CD4-positive, alpha-beta T cell treated with Interleukin-6 for 4 hours (primary cell): Measurements from ENCODE around the gene CHST9.
"Not testable (repeated sequence)": the region's sequence is repeated elsewhere in the genome, so short reads cannot be mapped to it uniquely, and the experiment has no call there.

Source experiments
- DNase-seq: peaks from one replicate; pipeline ENCODE4 v3.0.0-alpha.2; 2020; ENCODE audit warnings: mixed read lengths

Gene CHST9

DNA sequence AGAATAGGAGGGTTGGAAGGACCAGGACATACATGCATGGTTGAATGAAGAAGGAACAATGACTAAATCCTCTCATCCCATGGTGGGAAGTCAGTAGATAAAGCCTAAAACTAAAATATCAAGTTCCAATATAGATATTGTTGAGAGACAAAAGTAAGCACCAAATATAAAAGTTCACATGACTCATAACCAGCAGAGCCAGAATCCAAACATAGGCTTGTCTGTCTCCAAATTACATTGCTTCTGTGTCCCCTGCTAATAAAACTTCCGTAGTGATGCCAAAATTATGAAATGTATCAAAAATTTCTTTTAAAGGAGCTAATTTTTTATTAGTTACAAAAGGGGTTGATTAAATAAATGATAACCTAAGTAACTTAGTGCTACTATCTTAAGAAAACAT lies 19.7 kb downstream of the CHST9 start:
- no peak for DNase-seq

DNA sequence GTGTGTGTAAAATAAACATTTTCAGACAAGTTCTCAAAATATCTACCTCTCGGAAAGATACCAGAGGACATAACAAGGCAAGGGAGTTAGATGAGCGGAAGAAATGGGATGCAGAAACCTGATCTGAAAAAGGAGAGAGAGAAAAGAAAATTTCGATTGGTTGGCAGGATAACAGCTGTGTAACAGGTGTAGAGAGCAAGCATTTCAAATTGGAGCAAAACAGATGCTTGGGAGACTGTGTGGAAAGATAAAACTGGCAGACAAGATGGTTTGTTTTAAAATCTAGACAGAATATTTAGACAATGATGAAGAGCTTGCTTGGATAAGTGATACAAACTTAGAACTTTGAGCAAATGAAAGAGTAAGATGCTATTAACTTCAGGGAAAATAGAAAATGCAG lies 20.2 kb downstream of the CHST9 start:
- DNase-seq = no peak

DNA sequence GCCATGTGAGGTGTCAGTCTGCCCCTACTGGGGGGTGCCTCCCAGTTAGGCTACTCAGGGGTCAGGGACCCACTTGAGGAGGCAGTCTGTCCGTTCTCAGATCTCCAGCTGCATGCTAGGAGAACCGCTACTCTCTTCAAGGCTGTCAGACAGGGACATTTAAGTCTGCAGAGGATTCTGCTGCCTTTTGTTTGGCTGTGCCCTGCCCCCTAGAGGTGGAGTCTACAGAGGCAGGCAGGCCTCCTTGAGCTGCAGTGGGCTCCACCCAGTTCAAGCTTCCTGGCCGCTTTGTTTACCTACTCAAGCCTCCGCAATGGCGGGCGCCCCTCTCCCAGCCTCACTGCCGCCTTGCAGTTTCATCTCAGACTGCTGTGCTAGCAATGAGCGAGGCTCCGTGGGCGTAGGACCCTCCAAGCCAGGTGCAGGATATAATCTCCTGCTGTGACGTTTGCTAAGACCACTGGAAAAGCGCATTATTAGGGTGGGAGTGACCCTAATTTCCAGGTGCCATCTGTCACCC lies 21.9 kb downstream of the CHST9 start:
- DNase-seq = not testable (repeated sequence)

DNA sequence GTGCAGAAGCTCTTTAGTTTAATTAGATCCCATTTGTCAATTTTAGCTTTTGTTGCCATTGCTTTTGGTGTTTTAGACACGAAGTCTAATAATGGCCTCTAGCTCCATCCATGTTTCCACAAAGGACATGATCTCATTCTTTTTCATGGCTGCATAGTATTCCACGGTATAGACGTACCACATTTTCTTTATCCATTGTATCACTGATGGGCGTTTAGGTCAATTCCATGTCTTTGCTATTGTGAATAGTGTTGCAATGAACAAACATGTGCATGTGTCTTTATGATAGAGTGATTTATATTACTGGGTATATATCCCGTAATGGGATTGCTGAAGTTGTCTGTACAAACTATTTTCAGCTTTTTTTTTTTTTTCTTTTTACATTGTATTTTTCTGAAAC lies 35.9 kb downstream of the CHST9 start:
- not testable (repeated sequence) for DNase-seq

DNA sequence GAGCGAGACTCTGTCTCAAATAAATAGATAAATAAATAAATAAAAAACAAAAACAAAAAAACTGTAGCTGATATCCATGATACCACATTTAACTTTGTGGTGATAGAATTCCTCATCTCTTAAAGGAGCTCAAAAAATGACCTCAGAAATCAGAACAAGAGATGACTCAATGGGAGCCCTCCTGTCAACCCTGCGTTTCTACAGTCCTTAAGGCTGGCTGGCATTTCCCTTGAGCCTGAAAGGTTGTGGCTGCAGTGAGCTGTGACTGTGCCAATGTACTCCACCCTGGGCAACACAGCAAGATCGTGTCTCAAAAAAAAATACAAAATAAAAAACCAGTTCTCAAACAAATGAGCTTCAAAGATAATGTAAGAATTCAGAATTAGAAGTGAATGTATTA lies 40.4 kb downstream of the CHST9 start:
- DNase-seq = no peak

DNA sequence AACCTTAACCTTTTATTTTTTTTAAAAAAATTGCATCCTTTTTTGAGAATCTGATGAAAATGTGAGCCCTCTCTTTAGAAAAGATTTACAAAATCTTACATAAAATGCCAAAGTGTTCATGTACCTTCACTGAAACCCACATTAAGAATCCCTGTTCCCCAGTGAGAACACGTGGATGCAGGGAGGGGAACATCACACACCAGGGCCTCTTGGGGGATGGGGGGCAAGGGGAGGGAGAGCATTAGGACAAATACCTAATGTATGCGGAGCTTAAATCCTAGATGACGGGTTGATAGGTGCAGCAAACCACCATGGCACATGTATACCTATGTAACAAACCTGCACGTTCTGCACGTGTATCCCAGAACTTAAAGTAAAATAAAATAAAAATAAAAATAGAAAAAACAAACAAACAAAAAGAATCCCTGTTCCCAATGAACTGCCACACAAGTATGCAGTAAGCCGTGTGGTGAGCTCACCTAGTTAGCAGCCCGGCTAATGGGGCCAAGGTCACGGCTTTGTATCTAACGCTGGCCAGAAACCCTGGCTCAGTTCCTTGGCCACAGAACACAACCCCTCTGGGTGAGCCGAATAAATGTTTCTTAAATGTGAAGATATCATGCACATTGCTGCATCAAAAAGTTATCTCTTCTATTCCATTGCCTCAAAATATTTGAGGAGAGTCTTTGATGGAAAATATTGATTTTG lies 41.4 kb downstream of the CHST9 start:
- DNase-seq = no peak

DNA sequence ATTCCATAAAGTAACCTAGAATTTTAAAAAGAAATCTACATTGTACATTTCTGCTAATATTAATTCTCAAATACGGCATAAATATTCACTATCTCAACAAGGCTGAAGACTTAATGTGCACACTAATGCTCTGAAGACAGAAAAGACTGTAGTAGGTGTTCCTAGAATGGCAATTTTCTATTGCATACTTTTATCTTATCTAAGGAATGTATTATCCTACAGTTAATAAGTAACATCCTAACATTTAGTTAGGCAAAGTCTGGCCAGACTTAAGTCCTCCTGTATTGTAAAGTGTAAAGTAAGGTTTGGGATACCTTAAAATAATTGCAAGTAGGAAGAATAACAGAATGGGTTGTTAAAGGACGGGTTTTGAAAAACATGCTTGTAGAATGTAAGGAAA lies 42.2 kb downstream of the CHST9 start:
- DNase-seq = no peak

DNA sequence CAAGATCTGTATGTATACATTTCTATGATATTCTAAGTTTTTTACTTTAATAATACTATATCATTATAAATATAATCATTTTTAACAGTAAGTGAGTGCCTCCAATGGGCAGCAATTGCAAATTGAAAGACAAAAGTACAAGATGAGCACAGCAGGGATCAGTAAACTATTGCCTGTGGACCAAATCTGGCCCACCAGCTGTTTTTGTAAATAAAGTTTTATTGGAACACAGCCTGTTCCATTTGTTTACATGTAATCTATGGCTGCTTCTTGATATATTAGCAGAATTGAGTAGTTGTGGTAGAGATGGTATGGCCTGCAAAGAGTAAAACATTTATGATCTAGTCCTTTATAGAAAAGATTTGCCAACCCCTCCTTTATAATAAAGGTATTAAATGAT lies 43.2 kb downstream of the CHST9 start:
- no peak for DNase-seq

DNA sequence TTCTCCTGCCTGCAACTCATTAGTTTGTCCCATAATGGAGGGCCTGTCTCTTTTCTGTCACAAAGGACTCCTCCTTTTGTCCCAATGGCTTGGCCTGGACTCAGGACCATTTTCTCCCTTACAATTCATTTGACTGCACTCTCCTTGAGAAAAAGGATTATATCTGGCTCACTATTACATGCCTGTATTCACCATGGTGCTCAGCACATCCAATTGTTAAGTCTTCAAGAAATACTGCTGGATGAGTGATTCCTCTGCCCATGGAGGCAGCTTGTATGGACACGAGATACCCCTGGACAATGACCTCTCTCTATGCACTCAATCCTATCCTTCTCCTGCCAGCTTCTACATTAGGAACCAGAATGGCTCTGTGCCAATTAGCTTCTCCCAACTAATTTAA lies 47.0 kb downstream of the CHST9 start:
- no peak for DNase-seq

DNA sequence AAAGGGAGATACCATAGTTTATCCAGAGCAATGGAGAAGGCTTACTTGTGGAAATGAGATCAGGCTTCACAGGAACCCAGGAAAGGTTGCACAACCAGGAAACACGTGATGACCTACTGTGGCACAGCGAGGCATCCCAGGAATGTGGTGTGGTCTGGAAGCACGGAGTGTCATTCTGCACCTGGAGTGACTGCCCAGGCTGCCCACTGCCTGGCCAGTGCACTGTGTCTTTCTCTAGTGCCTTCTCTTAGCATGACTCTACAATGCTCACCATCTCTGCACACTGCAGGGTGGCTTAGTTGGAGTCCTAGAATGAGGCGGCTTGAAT lies 48.9 kb downstream of the CHST9 start:
- DNase-seq = no peak

DNA sequence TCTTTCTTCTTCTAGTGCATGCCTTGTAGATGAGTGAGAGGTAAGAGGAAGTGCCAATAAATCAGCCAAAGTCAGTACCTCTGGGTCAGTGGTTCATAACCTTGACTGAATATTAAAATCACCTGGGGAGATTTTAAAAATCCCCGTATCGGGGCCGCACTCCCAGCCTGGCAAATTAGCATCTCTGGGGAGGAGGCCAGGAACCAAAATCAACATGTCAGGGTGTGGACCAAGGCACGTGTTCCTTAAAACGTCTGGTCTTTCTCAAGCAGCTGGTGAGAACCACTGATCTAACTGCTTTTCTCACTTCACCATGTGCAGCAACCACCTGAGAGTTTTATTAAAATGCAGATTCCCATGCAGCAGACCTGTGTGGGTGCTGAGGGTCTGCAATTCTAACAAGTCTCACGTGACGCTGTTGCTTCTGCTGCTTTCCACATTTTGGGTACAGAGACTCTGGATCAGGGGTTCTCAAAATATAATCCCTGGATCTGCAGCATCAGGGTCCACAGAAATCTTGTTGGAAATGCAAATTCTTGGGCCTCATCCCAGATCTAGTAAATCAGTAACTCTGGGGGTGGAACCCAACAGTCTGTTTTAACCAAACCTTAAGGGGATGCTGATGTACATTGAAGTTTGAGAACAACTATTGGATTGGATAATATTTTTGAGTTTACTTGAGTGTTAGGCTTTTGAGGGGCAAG lies 49.5 kb downstream of the CHST9 start:
- no peak for DNase-seq

DNA sequence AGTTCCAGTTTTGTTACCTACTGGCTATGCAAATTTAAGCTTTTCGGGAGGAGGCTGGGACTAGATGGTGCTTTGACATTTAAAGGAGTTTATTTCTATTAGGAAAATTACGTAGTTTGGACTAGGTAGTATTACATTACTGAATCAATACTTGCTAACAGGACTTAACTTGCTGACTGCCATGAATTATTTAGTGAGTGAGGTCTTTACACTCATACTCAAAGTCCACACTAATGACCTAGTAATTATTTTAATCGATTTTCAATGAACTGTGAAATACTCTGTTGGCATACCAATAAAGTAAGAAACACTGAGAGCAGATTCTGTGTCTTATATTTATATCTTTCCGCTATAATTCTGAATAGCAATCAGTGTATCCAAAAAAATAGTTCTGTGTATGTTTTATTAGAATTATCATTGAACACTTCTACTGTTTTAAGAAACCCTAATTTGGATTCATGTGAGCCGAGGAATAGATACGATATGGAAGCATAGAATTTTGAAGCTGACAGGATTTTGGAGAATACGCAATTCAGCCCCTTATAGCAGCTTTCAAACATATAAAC lies 55.0 kb downstream of the CHST9 start:
- no peak for DNase-seq

DNA sequence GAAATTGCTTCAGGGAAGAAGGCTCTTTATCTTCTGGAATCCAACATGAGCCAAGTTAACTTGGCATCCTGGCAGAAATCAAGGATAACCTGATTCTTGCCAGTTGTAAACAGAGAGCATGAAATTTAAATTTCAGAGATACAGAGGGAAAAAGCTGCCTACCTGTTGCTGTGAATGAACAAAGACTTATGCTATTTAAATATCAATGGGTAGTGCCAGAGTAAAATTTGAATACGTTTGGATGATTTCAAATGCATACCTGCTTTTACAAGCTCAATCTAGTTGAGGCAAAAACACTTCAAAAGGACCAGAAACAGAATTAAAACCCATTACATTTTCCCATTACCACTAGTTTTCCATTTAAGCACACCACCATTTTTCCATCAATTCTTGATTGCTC lies 60.9 kb downstream of the CHST9 start:
- no peak for DNase-seq

DNA sequence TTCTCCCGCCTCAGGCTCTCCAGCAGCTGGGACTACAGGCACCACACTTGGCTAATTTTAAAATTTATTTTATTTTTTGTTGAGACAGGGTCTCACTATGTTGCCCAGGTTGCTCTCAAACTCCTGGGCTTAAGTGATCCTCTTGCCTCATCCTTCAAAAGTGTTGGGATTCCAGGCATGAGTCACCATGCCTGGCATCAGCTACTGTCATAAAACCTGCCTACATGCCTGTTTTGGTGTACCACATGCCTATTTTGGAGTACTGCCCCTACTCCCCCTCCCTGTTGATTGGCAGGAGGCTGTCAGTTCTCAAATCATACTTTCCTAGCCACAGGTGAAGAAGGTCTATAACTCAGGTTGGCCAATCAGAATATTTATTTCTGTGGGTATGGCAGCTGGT lies 64.0 kb downstream of the CHST9 start:
- DNase-seq = no peak

DNA sequence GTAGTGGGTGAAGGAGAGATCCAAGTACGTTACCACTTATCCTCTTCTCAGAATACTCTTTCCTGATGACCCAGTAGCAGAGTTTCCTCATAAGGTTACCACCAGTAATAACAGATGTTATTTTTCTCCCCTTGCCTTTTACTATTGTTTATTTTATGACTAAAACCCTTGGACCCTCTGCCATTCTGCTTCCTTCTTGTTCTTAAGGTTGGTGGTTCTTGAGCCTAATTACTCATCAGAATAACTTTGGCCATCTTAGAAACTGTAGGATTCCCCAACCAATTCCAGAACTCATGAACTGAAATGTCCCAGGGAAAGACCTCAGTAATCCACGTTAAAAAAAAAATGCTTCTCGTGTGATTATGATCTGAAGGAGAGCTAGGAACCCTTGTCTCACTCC lies 64.9 kb downstream of the CHST9 start:
- DNase-seq = no peak

DNA sequence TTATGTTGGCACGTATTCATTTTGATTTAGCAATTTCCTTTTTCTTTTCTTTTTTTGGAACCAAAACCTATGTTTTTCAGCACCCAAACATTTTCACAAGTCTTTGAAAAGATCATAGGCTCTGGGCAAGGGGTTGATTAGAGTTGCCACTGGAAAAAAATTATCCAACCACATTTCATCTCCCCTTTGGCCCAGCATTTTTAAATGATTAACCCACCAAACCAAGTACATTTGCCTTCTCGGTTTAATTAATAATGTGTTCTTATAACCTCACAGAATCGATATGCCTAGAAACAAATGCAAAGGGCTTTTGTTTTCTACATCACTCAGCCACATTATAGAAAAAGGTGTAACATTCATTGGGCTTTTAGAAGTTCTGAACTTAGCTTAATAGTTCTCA lies 66.1 kb downstream of the CHST9 start:
- no peak for DNase-seq

DNA sequence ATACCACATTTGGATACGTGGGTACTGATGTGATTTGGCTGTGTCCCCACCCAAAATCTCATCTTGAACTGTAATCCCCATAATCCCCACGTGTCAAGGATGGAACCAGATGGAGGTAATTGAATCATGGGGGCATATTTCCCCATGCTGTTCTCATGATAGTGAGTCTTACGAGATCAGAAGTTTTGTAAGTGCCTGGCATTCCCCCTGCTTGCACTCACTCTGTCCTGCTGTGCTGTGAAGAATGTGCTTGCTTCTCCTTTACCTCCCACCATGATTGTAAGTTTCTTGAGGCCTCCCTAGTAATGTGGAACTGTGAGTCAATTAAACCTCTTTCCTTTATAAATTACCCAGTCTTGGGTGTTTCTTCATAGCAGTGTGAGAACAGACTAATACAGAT lies 70.3 kb downstream of the CHST9 start:
- DNase-seq = no peak

DNA sequence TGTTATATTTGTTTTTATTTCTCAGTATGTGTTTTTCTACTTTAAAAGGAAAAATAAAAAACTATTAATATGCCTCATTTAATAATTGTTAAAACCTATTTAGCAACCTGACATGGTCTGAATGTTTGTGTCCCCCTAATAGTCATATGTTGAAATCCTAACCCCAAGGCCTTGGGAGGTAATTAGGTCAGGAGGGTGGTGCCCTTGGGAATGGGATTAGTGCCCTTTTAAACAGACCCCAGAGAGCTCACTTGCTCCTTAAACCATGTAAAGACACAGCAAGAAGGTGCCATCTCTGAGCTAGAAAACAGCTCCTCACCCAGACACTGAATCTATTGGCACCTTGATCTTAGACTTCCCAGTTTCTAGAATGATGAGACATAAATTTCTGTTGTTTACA lies 71.8 kb downstream of the CHST9 start:
- DNase-seq = no peak

DNA sequence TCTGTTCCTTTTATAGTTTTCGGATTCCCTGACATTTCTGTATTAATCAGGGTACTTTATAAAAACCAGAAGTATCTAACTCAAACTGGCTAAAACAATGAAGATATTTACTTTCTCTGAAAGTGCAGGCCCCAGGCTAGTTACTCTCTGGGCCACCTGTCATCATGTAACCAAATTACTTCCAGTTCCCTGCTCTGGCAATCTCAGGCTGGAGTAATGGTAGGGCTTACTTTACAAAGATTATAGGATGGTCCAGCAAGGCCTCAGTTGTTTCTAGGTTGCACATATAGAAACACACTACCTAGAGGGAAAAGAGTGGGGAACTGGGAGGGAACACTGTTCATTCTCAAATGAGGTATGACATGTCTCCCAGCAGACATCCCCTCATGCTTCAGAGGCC lies 74.8 kb downstream of the CHST9 start:
- DNase-seq = no peak

DNA sequence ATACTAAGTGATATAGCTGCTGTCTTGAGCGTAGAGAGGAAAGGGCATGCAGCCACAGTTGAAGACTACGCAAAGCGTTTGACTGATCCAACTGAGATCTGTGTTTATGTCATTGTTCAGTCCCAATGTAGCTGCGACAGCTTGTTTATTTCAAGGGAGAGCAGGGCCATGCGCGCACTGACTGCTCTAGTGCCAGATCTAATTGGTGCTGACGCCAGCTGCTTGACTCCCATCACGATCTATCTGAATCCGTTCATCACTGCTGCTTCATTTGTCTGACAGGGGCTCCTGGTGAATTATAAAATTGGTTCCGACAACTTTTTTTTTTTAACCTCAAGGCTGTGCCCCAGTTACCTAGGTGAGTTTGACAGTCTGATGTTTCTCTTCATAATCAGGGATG lies 75.7 kb downstream of the CHST9 start:
- DNase-seq = no peak

DNA sequence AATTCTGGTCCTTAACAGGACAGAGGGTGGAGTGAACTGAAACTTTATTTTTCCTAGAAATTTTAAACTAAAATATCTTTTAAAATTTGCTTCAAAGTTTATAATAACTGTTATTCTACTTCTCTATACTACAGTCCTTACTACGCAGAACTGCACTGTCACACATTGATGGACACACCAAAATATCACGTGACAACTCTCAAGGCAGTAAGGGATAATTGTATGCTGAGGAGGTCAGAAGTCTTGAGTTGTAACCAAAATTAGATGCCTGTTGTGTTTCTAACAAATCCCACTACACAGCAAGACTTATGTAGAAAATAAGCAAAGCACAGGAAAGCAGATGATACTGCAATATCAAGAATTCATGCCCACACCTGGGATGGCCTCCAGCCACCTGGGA lies 76.3 kb downstream of the CHST9 start:
- DNase-seq = no peak

DNA sequence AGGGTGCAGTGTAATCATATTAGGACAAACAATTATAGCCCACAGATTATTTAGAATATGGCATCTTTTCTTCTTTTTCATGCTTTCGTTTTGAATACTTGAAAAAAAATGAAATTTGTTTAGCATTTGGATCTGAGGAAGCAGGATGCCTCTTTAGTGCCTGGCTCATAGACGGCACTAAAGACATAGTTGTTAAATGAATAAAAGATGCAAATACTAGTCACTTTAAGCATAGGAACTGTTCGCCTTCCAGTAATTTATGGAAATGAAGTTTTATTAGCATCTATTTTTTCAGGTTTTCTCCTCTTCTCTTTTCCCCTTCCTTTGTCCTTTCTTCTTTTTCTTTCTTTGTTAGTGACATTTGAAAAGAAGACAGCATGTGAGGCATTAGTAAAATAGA lies 80.4 kb downstream of the CHST9 start:
- DNase-seq = no peak

DNA sequence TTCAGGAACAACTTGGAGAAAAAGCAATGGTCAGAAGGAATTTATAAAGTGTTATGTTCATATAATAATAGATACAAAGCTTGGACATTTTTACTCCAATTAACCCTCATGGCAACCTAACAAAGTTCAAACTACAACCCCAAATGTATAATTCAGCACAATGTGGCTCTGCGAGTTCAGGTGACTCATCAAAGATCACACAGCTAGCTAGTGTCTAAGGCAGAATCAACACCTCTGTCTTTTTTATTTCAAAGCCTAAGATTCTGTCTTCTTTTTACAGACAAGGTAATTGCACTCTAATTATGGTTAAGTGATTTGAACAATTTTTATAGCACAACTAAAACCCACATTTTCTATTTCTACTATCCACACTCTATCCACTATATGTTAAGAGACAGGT lies 90.5 kb downstream of the CHST9 start:
- no peak for DNase-seq

DNA sequence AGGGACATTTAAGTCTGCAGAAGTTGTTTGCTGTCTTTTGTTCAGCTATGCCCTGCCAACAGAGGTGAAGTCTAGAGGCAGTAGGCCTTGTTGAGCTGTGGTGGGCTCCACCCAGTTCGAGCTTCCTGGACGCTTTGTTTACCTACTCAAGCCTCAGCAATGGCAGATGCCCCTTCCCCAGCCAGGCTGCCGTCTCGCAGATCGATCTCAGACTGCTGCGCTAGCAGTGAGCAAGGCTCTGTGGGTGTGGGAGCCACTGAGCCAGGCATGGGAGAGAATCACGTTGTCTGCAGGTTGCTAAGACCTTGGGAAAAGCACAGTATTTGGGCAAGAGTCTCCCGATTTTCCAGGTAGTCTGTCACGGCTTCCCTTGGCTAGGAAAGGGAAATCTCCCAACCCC lies 91.8 kb downstream of the CHST9 start:
- not testable (repeated sequence) for DNase-seq

DNA sequence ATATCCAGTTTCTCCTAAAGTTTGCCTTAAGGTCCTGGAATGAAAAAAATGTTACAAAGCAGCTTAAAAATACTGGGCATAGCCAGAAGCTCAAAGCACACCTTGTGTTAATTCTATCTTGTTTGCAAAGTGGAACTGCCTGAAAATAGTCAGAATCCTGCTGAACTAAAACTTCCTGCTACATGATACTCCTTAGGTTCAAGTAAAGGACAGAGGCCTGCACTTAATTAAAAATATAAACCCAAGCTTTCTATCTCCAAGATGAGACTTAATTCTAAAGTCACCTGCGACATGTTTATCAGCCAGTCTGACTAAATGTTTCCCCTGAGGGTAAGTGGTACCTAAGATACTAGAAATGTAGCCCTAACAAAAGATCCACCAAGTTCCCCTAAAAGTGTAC lies 103.4 kb downstream of the CHST9 start:
- no peak for DNase-seq
